ENCODE data around the gene TSR1.

The TSR1 gene

DNA sequence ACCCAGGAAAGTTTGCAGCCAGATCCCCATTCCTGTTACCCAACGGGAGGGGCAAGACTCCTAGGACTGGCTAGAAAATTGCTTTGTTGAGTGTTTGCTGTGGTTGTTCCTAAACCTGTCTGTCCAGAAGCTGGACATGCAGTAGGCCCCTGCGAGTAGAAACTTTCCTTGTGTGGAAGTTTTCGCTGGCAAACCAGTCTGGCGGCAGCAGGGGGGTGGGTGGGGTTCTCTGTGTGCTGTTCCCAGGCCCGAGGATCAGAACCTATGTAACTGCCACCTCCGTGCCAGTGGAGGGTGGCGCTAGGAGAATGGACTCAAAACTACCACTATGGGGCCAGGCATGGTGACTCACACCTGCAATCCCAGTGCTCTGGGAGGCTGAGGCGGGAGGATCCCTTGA is 10.2 kb upstream of the TSR1 start:
- no peak overlapping the region for H2AFZ ChIP-seq (ENCODE audit: low read depth, low read length, severe bottlenecking)
- H3K4me2 ChIP-seq (ENCODE audit: low read depth, low read length, poor library complexity, severe bottlenecking), result no peak overlapping the region
- no peaks in the 10 kb centered on the region for H3K27me3 ChIP-seq (ENCODE audit: low read length)
- H3K9ac ChIP-seq (ENCODE audit: low read length), result no peak overlapping the region
- no peaks in the 10 kb centered on the region for H3K79me2 ChIP-seq (ENCODE audit: insufficient read depth, low read length)
- H3K36me3 ChIP-seq (ENCODE audit: low read length), result no peaks in the 10 kb centered on the region
- H3K9me2 ChIP-seq (replicated peaks; ENCODE audit: insufficient read depth, low read length), result no peaks in the 10 kb centered on the region
- H4K20me1 ChIP-seq (ENCODE audit: low read depth, low read length), result no peaks in the 10 kb centered on the region
- TF ChIP-seq, protein P1, sequence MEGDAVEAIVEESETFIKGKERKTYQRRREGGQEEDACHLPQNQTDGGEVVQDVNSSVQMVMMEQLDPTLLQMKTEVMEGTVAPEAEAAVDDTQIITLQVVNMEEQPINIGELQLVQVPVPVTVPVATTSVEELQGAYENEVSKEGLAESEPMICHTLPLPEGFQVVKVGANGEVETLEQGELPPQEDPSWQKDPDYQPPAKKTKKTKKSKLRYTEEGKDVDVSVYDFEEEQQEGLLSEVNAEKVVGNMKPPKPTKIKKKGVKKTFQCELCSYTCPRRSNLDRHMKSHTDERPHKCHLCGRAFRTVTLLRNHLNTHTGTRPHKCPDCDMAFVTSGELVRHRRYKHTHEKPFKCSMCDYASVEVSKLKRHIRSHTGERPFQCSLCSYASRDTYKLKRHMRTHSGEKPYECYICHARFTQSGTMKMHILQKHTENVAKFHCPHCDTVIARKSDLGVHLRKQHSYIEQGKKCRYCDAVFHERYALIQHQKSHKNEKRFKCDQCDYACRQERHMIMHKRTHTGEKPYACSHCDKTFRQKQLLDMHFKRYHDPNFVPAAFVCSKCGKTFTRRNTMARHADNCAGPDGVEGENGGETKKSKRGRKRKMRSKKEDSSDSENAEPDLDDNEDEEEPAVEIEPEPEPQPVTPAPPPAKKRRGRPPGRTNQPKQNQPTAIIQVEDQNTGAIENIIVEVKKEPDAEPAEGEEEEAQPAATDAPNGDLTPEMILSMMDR (IDR thresholded peaks at IDR 0.05; ENCODE audit: insufficient read depth, low read length, poor library complexity, severe bottlenecking), result no peak
- no peak for TF ChIP-seq EZH2phosphoT487 (conservative IDR thresholded peaks at IDR 0.05; ENCODE audit: low read length)
- H3K27ac ChIP-seq (ENCODE audit: low read depth, low read length), result no peak overlapping the region
- no peak overlapping the region for H3K4me3 ChIP-seq (ENCODE audit: insufficient read depth, low read length, poor library complexity, severe bottlenecking)
- H3K9me3 ChIP-seq (ENCODE audit: insufficient read depth, low read length), result no peaks in the 10 kb centered on the region
- H3F3A ChIP-seq (ENCODE audit: insufficient read depth), result no peaks in the 10 kb centered on the region

DNA sequence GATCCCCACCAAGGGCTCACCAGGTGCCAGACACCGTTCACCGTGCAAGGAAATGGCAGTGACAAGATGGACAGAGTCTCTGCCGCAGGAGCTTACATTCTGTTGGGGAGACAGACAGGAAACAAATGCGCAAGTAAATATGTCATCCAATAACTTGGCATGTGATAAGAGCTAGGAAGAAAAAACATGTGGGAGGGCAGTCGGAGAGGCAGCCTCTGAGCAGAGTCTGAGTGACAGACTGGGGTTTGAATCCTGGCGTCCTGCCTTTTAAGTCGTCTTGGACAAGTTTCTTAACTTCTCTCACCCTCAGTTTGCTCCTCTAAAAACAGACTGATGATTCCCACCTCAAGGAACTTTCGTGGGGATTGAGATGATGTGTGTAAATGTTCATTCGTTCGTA is 8.3 kb upstream of the TSR1 start:
- H3K27me3 ChIP-seq (ENCODE audit: low read length), result no peaks in the 10 kb centered on the region
- H3K9ac ChIP-seq (ENCODE audit: low read length), result no peak overlapping the region
- H3K4me2 ChIP-seq (ENCODE audit: low read depth, low read length, poor library complexity, severe bottlenecking), result no peak overlapping the region
- H3K79me2 ChIP-seq (ENCODE audit: insufficient read depth, low read length), result no peaks in the 10 kb centered on the region
- TF ChIP-seq EZH2phosphoT487 (conservative IDR thresholded peaks at IDR 0.05; ENCODE audit: low read length), result no peak
- TF ChIP-seq, protein P1 (IDR thresholded peaks at IDR 0.05; ENCODE audit: insufficient read depth, low read length, poor library complexity, severe bottlenecking), result no peak
- H4K20me1 ChIP-seq (ENCODE audit: low read depth, low read length), result no peaks in the 10 kb centered on the region
- no peaks in the 10 kb centered on the region for H3K9me3 ChIP-seq (ENCODE audit: insufficient read depth, low read length)
- no peak overlapping the region for H3K4me3 ChIP-seq (ENCODE audit: insufficient read depth, low read length, poor library complexity, severe bottlenecking)
- no peak overlapping the region for H2AFZ ChIP-seq (ENCODE audit: low read depth, low read length, severe bottlenecking)
- no peak overlapping the region for H3K27ac ChIP-seq (ENCODE audit: low read depth, low read length)
- H3K9me2 ChIP-seq (replicated peaks; ENCODE audit: insufficient read depth, low read length), result no peaks in the 10 kb centered on the region
- H3F3A ChIP-seq (ENCODE audit: insufficient read depth), result no peaks in the 10 kb centered on the region
- H3K36me3 ChIP-seq (ENCODE audit: low read length), result no peaks in the 10 kb centered on the region

DNA sequence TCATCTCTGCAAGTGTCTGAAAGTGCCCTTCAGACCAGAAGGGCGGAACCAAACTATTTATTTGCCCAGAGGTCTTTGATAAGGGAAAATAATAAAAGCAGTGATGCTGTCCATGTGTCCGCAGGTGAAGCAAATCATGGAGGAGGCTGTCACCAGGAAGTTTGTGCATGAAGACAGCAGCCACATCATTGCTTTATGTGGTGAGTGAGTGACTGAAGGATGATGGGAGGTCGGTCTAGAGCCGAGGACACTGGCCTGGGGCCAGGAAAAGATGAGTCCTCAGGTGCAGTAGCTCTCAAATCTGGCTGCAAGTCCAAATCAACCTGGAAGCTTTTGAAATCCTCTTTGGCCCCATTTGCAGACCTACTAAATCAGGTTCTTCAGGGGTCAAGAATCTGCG is 7.2 kb upstream of the TSR1 start:
- TF ChIP-seq, protein P1 (IDR thresholded peaks at IDR 0.05; ENCODE audit: insufficient read depth, low read length, poor library complexity, severe bottlenecking), result no peak
- no peak for TF ChIP-seq EZH2phosphoT487 (conservative IDR thresholded peaks at IDR 0.05; ENCODE audit: low read length)
- Histone ChIP-seq H3K9me3 (ENCODE audit: insufficient read depth, low read length) (no peaks in the 10 kb centered on the region), H4K20me1 (ENCODE audit: low read depth, low read length) (no peaks in the 10 kb centered on the region), H3F3A (ENCODE audit: insufficient read depth) (peaks cover under 1% of the 10 kb centered on the region; the same call in 1 of the 2 replicates), H3K27ac (ENCODE audit: low read depth, low read length) (no peak overlapping the region), H3K4me3 (ENCODE audit: insufficient read depth, low read length, poor library complexity, severe bottlenecking) (no peak overlapping the region), H2AFZ (ENCODE audit: low read depth, low read length, severe bottlenecking) (no peak overlapping the region), H3K9me2 (replicated peaks; ENCODE audit: insufficient read depth, low read length) (no peaks in the 10 kb centered on the region), H3K79me2 (ENCODE audit: insufficient read depth, low read length) (peaks cover 1% of the 10 kb centered on the region; the same call in 1 of the 2 replicates), H3K9ac (ENCODE audit: low read length) (no peak overlapping the region), H3K4me2 (ENCODE audit: low read depth, low read length, poor library complexity, severe bottlenecking) (no peak overlapping the region), H3K36me3 (ENCODE audit: low read length) (no peaks in the 10 kb centered on the region), H3K27me3 (ENCODE audit: low read length) (no peaks in the 10 kb centered on the region)

Data from SU-DHL-6 (cell line).